ENCODE measurements around the gene ZBTB17.
"Not testable (repeated sequence)": the region's sequence is repeated elsewhere in the genome, so short reads cannot be mapped to it uniquely, and the experiment has no call there.

ZBTB17 gene

DNA sequence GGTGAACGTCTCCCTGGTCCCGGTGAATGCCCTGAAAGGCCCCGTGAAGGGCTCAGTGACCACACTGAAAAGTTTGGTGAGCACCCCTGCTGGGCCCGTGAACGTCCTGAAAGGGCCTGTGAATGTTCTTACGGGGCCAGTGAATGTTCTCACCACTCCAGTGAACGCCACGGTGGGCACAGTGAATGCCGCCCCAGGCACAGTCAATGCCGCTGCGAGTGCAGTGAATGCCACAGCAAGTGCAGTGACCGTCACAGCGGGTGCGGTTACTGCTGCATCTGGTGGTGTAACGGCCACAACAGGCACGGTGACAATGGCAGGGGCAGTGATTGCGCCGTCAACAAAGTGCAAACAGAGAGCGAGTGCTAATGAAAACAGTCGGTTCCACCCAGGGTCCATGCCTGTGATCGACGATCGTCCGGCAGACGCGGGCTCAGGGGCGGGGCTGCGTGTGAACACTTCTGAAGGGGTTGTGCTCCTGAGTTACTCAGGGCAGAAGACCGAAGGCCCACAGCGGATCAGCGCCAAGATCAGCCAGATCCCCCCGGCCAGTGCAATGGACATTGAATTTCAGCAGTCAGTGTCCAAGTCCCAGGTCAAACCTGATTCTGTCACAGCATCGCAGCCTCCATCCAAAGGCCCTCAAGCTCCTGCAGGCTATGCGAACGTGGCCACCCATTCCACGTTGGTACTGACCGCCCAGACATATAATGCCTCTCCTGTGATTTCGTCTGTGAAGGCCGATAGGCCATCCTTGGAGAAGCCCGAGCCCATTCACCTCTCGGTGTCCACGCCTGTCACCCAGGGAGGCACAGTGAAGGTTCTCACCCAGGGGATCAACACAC is 41.5 kb downstream of the ZBTB17 start:
- no peak for DNase-seq

- DNase-seq = no peak
Observed at GRCh38 chr1:15933684-15934083, 42.2 kb downstream of the ZBTB17 start.

DNA sequence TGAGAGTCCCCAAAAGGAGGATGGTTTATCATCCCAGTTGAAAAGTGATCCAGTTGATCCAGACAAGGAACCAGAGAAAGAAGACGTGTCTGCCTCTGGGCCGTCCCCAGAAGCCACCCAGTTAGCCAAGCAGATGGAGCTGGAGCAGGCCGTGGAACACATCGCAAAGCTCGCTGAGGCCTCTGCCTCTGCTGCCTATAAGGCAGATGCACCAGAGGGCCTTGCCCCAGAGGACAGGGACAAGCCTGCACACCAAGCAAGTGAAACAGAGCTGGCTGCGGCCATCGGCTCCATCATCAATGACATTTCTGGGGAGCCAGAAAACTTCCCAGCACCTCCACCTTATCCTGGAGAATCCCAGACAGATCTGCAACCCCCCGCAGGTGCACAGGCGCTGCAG is 43.3 kb downstream of the ZBTB17 start:
- DNase-seq = no peak

GRCh38 chr1:15931884-15932283 is 44.0 kb downstream of the ZBTB17 start:
- no peak for DNase-seq

DNA sequence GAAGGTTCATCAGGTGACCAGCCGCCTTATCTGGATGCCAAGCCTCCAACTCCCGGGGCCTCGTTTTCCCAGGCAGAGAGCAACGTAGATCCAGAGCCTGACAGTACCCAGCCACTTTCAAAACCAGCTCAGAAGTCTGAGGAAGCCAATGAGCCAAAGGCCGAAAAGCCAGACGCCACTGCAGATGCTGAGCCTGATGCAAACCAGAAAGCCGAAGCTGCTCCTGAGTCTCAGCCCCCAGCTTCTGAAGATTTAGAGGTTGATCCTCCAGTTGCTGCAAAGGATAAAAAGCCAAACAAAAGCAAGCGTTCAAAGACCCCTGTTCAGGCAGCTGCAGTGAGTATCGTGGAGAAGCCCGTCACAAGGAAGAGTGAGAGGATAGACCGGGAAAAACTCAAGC is 44.5 kb downstream of the ZBTB17 start:
- DNase-seq = no peak

DNA sequence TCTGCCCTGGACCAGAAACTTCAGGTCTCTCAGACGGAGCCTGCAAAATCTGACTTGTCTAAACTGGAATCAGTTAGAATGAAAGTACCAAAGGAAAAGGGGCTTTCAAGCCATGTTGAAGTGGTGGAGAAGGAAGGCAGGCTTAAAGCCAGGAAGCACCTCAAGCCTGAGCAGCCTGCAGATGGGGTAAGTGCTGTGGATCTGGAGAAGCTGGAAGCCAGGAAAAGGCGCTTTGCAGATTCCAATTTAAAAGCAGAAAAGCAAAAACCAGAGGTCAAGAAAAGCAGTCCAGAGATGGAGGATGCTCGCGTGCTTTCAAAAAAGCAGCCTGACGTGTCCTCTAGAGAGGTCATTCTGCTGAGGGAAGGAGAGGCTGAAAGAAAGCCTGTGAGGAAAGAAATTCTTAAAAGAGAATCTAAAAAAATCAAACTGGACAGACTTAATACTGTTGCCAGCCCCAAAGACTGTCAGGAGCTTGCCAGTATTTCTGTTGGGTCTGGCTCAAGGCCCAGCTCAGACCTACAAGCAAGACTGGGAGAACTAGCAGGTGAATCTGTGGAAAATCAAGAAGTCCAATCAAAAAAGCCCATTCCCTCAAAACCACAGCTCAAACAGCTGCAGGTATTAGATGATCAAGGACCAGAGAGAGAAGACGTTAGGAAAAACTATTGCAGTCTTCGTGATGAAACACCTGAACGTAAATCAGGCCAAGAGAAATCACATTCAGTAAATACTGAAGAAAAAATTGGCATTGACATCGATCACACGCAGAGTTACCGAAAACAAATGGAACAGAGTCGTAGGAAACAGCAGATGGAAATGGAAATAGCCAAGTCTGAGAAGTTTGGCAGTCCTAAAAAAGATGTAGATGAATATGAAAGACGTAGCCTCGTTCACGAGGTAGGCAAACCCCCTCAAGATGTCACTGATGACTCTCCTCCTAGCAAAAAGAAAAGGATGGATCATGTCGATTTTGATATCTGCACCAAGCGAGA is 46.6 kb downstream of the ZBTB17 start:
- no peak for DNase-seq

DNA sequence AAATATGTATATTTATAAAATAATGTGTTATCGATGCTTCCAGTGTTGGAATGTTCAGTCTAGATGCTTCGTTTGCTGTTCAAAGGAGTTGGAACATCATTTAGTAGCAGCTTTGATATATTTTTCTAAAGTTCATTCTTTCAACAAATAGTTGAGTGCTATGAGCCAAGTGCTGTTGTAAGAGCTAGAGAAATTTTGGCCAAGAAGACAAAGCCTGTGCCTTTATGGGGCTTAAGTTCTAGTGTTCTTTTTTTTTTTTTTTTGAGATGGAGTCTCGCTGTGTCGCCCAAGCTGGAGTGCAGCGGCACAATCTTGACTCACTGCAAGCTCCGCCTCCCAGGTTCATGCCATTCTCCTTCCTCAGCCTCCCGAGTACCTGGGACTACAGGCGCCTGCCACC is 49.5 kb downstream of the ZBTB17 start:
- DNase-seq = not testable (repeated sequence)

GRCh38 chr1:15923241-15923640 is 52.7 kb downstream of the ZBTB17 start:
- DNase-seq = no peak

DNA sequence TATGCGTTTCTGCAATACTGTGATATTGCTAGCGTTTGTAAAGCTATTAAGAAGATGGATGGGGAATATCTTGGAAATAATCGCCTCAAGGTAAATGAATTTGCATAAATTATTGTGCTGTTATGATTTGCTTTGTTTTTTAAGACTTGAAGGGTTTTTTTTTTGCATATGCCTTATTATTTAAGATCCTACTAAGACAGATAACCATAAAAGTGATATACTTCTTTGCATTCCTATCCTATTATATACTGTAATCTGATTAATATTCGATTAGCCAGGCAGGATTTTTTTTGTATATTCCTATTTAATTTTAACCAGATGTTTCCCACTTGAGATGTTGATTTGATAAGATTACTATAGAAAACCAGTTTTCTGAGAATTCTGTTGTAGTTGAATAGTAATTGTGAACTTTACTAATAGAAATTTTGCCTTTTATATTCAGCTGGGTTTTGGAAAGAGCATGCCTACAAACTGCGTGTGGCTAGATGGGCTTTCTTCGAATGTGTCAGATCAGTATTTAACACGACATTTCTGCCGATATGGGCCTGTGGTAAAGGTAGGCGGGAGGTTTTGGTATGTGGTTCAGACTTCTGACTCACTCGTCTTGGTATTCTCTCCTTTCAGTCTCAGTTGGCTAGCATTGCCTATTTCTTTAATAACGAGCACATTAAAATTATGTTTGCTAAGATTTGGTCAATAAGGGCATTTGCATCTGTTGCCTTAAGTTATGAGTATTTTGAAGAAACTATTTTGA is 56.8 kb downstream of the ZBTB17 start:
- DNase-seq = no peak

GRCh38 chr1:15916916-15917315 is 59.0 kb downstream of the ZBTB17 start:
- no peak for DNase-seq

GRCh38 chr1:15916417-15916816 is 59.5 kb downstream of the ZBTB17 start:
- no peak for DNase-seq

GRCh38 chr1:15915991-15916390 is 59.9 kb downstream of the ZBTB17 start:
- DNase-seq = no peak

DNA sequence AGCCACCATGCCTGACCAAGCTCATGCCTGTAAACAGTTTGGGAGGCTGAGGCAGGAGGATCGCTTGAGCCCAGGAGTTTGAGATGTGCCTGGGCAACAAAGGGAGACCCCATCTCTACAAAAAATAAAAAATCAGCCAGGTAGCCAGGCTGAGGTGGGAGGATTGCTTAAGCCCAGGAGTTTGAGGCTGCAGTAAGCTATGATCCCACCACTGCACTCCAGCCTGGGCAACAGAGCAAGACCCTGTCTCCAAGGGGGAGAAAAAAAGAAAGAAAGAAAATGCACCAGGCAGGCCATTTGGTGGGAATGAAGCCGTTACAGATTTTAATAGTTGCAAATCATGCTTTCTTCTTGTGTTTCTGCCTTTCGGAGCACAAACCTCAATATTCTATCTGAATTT is 62.3 kb downstream of the ZBTB17 start:
- DNase-seq = not testable (repeated sequence)

DNA sequence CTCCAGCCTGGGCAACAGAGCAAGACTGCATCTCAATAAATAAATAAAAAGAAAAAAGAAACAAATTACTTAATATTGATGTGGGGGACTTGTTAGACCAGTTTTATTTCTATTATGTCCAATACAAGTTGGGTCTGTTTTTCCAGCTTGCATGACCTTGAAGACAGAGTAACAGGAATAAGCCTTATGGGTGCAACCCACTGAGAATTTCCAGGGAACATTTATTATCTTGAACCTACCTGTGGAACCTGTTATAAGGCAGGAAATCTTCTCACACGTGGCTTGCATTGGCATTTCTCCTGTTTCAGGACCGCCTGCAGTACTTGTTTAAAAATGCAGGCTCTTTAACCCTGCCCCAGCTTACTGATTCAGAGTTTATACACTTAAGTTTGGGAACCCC is 64.0 kb downstream of the ZBTB17 start:
- DNase-seq = no peak

DNA sequence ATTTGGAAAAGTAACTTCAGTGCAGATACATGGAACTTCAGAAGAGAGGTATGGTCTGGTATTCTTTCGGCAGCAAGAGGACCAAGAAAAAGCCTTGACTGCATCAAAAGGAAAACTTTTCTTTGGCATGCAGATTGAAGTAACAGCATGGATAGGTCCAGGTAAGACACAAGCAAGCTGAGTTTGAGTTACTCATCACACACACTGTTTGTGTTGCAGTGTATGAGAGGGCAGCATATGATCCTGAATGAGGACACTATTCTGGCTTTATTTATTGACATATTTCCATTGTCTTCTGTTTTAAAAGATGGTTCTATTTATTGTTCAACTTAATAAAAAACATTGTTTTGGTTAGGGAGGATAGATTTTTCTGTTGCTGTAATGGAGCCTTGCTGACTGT is 64.8 kb downstream of the ZBTB17 start:
- no peak for DNase-seq

DNA sequence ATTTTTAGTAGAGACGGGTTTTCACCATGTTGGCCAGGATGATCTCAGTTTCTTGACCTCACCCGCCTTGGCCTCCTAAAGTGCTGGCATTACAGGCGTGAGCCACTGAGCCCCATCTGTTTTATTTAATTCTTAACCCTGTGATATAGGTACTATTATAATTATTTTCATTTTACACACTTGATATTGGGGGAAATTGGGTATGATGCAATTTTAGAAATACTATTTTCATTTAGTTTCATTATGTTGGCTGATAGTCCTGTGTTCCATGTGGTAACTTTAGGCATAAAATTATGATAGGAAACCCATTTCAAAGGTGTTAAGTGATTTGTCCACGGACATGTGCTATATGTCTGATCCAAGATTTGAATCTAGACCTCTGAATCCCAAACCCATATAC is 67.3 kb downstream of the ZBTB17 start:
- no peak for DNase-seq

DNA sequence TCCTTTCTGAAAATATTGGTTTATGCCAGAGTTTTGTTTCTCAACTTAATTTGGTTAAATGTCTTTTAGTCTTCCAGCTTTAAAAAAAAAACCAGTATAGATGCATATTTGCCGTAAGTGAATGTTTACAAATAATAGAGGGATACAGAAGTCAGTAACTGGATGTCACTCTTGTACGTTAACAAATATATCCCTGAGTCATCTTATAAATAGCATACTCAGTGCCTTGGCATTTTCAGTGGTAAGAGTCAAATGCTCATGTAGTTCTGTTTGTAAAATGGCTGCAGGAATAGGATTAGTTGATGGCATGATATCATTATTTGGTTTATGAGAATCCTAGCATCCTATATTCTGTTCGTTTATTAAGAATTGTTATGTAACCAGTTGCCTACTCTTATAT is 73.0 kb downstream of the ZBTB17 start:
- no peak for DNase-seq

- DNase-seq = no peak
Observed at GRCh38 chr1:15900662-15901279, 75.1 kb downstream of the ZBTB17 start.

DNA sequence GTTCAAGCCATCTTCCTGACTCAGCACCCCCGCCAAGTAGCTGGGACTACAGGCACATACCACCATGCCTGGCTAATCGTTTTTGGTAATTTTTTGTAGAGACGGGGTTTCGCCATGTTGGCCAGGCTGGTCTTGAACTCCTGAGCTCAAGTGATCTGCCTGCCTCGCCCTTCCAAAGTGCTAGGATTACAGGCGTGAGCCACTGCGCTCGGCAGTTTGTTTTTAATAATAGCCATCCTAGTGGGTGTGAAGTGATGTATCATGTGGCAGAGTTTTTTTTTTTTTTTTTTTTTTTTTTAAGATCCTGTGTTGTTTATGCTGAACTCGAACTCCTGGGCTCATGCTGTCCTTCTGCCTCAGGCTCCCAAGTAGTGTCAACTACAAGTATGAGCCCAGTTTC is 76.6 kb downstream of the ZBTB17 start:
- DNase-seq = no peak

- not testable (repeated sequence) for DNase-seq
Observed at GRCh38 chr1:15896841-15897610, 78.9 kb downstream of the ZBTB17 start.

GRCh38 chr1:15895233-15895632 is 80.7 kb downstream of the ZBTB17 start:
- no peak for DNase-seq
